HG03280 (cell line): ENCODE data around the gene TCTN2.

ENCODE experiments used
- ATAC-seq: cut with Tn5 transposase; IDR thresholded peaks from one replicate; pipeline ENCODE4 v1.9.1; 2021; ENCODE audit warnings: mild to moderate bottlenecking, moderate library complexity; ENCODE audit not compliant: unreplicated experiment

The TCTN2 gene

GRCh38 chr12:123683964-123684363, 13.1 kb downstream of the TCTN2 start:
- no peak for ATAC-seq

GRCh38 chr12:123686636-123687190, 15.8 kb downstream of the TCTN2 start:
- ATAC-seq: no peak

- ATAC-seq: no peak
Measured at GRCh38 chr12:123690191-123690840, 19.4 kb downstream of the TCTN2 start.

- ATAC-seq: no peak
Measured at GRCh38 chr12:123696207-123696606, 25.3 kb downstream of the TCTN2 start.

GRCh38 chr12:123696646-123697045, 25.7 kb downstream of the TCTN2 start:
- no peak for ATAC-seq

GRCh38 chr12:123705935-123706334, 35.0 kb downstream of the TCTN2 start:
- ATAC-seq: no peak

GRCh38 chr12:123707466-123707865, 36.6 kb downstream of the TCTN2 start:
- no peak for ATAC-seq

GRCh38 chr12:123712780-123713319, 41.9 kb downstream of the TCTN2 start:
- ATAC-seq: no peak

- ATAC-seq: no peak
Measured at GRCh38 chr12:123713398-123713797, 42.5 kb downstream of the TCTN2 start.

GRCh38 chr12:123713823-123714585, 43.1 kb downstream of the TCTN2 start:
- no peak for ATAC-seq

GRCh38 chr12:123715195-123715594, 44.3 kb downstream of the TCTN2 start:
- ATAC-seq: no peak

GRCh38 chr12:123717350-123717749, 46.4 kb downstream of the TCTN2 start:
- no peak for ATAC-seq

GRCh38 chr12:123720141-123720814, 49.4 kb downstream of the TCTN2 start:
- no peak for ATAC-seq

- no peak for ATAC-seq
Measured at GRCh38 chr12:123721245-123721644, 50.3 kb downstream of the TCTN2 start.

GRCh38 chr12:123723011-123723410, 52.1 kb downstream of the TCTN2 start:
- no peak for ATAC-seq

GRCh38 chr12:123723765-123724164, 52.9 kb downstream of the TCTN2 start:
- no peak for ATAC-seq

GRCh38 chr12:123726244-123726643, 55.3 kb downstream of the TCTN2 start:
- ATAC-seq: no peak

GRCh38 chr12:123726962-123727361, 56.0 kb downstream of the TCTN2 start:
- no peak for ATAC-seq

GRCh38 chr12:123727878-123728277, 57.0 kb downstream of the TCTN2 start:
- ATAC-seq: no peak

- no peak for ATAC-seq
Measured at GRCh38 chr12:123731596-123731995, 60.7 kb downstream of the TCTN2 start.

GRCh38 chr12:123732251-123732650, 61.3 kb downstream of the TCTN2 start:
- no peak for ATAC-seq
